HG03342 (cell line): ENCODE data around the gene HVCN1.
"Not testable (repeated sequence)": the region's sequence is repeated elsewhere in the genome, so short reads cannot be mapped to it uniquely, and the experiment has no call there.

Experiments used
- ATAC-seq: cut with Tn5 transposase; IDR thresholded peaks from one replicate; pipeline ENCODE4 v1.9.1; 2021; ENCODE audit warnings: mild to moderate bottlenecking, moderate library complexity; ENCODE audit not compliant: unreplicated experiment

The HVCN1 gene

DNA sequence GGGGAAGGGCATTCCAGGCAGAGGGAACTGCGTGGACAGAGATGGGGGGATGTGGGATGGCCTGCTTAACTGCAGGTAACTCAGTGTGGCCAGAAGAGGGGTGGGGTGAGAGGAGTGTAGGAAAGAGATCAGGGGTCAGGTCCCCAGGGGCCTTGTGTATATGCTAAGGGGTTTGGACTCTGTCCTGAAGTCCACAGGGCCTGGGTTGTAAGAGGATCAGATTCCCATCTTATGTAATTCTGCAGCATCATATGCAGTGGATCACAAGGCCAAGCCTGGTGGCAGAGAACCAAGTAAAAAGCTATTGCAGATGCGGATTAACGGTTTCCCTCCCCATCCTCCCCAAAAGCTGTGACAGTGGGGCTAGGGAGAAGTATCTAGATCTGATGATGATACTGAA is 66.3 kb downstream of the HVCN1 start:
- ATAC-seq = no peak

DNA sequence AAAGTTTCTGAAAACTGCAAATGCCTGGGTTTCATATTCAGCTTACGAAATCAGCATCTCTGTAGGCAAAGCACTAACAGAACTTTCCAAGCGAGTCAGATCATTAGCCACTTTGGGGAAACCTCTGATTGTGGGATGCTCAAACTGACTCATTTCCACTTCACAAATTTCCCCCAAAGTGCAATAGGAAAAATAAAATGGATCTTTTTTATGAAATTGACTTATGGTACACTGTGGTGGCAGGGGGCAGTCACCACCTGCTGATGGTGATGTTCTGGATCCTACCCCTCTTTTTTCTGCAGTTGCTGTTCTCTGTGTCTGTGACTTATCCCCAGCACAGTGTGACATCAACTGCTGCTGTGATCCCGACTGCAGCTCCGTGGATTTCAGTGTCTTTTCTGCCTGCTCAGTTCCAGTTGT is 69.4 kb downstream of the HVCN1 start:
- ATAC-seq = peak; percentile 56

DNA sequence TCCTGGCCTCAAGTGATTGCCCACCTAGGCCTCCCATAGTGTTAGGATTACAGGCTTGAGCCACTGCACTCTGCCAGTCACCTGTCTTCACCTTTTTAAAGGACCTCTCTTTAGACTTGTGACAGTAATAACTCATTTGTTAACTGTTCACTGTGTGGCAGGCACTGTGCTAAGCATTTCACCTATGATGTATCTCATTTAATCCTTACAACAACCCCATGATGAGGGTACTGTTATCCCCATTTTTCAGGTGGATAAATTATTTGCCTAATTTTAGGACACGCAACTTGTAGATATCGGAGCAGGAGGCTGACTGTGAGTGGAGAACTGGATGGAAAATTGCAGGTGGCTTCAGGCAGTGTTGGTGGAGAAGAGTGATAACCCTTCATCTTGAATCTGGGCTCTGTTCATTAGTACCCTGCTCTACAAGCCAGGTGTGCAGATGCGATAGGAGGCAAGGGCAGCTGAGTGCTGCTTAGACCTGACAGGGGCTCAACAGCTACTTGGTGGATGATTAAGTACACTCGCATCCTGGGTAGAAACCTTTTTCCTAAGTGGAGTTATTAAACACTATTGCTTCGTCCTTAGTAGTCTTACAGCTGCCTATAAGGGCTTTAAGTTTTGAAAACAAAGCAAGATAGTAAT is 72.3 kb downstream of the HVCN1 start:
- no peak for ATAC-seq

DNA sequence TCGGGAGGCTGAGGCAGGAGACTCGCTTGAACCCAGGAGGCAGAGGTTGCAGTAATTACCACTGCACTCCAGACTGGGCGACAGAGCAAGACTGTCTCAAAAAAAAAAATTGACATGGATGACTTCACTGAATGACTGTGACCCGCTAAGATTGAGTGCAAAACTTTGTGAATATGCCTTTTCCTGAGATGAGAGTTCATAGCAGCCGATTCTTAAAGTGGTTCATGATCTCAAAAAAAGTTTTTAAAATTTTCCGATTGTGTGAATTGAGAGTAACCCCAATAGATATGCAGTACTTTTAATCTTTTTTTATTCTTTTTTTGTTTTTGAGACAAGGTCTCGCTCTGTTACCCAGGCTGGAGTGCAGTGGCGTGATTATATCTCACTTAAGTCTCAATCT is 73.7 kb downstream of the HVCN1 start:
- no peak for ATAC-seq

DNA sequence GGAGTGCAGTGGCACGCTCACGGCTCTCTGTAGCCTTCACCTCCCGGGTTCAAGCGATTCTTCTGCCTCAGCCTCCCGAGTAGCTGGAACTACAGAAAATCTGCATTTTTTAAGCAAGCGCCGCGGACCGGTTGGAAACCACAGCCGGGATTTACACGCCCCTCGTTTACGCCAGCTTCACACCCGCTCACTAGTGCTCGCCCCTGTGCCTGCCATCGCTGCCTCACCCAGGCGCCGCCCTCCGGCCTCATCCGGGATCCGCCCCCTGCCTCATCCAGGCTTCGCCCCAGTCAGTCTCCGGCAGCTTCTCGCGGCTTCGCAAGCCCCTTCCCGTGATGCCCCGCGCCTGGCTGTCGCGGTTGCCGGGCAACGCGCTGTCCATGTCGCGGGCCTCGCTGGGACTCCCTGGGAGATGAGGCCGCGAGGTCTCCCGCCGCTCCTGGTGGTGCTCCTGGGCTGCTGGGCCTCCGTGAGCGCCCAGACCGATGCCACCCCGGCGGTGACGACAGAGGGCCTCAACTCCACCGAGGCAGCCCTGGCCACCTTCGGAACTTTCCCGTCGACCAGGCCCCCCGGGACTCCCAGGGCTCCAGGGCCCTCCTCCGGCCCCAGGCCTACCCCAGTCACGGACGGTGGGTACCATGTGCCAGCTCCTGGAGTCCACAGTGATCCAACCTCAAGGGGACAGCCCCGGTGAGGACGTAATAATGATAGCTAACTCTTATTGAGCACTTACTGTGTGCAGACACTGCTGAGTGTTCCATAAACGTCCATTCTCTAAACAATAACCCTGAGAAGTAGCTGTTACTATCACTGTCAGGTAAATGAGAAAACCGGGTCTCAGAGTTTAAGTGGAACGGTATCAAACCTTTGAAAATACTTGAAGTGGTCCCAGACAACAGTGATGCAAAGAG is 74.9 kb downstream of the HVCN1 start, which contains the start of gene TCTN1:
Gene TCTN1 (plus strand): TSS at position 359 of the 914 bp plus-strand sequence. CDS start 54 bp downstream, at position 413.
- peak; percentile 88 for ATAC-seq

GRCh38 chr12:110613071-110613770 is 75.7 kb downstream of the HVCN1 start:
- no peak for ATAC-seq

- ATAC-seq = no peak
These were observed 82.7 kb downstream of the HVCN1 start for GRCh38 chr12:110606253-110606611.

DNA sequence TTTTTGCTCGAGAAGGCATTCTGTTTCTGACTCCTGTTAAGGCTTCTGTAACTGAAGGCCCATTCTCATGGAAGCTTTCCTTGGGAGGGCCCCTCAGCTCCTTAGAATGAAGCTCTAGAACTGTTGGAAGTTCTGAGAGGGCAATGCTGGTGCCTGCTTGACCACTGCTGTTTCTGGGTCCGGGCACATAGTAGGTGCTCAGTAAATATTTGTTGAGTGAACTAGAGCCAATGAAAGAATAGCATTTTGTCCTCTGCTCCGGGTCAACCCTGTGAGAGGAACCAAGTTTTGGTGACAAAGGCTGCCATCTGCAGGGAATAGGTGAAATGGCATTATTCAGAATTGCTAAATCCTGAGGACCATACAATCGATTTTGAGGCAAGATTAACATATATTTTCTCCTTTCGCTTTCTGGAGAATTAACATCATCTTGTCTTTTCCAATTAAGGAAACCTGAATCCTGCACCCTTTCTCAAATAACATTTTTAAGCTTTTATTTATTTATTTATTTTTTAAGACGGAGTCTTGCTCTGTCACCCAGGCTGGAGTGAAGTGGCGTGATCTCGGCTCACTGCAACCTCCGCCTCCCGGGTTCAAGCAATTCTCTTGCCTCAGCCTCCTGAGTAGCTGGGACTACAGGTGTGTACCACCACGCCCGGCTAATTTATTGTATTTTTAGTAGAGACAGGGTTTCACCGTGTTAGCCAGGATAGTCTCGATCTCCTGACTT is 86.7 kb downstream of the HVCN1 start:
- not testable (repeated sequence) for ATAC-seq

GRCh38 chr12:110600254-110600653 is 88.7 kb downstream of the HVCN1 start:
- no peak for ATAC-seq

DNA sequence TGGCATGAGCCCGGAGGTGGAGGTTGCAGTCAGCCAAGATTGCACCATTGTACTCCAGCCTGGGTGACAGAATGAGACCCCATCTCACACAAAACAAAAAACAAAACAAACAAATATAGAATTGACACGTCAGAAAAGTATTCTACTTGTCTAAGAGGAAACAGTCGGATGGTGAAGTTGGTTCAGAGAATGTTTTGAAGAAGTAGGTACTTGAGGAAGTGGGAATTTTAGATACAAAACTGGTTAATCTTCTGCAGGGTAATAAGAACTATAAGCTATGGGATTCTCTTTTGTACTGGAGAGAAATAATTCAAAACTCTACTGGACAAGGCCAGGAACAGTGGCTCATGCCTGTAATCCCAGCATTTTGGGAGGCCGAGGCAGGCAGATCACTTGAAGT is 89.6 kb downstream of the HVCN1 start:
- no peak for ATAC-seq
